T-helper 9 cell (primary cell): Measurements from ENCODE around the gene PRXL2B.

Experiments
- DNase-seq: peaks from one replicate; pipeline ENCODE4 v3.0.0-alpha.2; 2020

PRXL2B gene

DNA sequence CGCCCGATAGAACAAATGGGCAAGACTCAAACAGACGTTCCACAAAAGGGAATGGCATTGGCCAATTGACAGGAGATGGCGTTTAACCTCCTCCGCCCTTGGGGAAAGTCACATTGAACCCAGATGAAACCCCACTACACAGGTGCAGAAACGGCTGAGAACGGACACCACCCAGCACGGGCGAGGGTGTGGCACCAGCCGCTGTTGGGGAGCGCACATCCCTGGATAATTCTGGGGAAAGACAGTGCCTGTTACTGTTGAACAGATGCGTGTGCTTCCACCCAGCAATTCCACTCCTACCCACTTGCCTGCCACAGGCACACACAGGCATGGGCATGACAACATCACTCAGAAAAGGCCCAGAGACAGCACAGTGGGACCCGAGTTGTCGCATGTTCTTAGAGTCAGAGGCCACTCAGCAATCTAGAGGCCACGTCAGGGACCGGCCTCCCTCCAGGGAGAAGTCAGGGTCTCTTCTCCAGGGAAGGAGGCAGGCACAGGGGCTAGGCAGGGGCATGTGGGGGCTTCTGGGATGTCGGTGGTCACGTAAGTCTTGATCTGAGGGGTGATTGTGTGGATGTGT is 15.2 kb downstream of the PRXL2B start:
- DNase-seq: no peak

DNA sequence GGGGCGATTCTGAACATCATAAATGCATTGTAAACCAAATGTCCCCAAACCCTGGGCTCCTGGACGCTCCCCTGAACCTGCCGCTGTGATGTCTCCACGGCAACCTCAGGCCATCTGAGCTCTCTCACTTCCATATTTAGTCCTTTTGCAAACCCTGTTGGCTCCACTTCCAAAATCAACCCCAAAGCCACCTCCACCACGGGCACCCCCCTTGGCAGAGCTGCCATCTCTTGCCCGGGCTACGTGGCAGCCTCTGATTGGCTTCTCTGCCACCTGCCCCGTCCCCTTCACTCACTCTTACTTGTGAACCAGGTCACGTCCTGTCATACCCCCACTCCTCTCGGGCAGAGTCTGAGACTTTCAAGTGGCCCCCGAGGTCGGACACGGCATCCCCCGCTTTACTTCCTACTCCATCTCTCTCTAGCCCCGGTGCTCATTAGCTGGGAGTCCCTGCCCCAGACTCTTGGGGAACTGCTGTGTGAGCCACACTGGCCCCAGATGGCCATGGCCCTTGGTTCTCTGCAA is 15.8 kb downstream of the PRXL2B start:
- DNase-seq: no peak

DNA sequence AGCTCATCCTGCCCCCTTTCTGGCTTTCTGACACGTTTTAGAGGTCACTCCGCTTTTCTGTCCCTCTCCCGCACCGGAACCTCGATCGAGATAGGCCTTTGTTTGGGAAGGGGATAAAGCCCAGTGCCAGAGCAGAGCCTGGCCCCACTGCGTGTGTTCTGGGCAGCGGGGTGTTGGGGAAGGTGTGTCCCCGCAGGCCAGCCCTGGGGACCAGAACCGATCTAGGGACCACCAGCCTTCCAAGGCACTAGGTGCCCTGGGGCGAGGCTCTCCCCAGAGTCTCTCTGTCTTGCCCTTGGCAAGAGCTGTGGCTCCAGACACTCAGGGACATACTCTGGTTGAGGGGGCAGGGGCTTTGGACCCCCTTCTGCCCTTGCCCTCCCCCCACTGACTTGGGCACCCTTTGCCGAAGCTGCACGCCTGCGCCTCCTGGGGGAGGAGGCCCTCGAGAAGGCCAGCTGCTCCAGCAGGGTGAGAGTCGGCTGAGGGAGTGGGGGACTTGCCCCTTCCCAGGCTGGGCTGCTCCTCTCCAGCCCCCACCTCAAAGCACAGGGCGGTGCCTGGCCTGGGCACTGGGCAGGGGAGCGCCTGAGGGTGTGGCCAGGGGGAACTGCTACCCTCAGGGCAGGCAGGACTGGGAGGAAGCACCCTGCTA is 16.4 kb downstream of the PRXL2B start:
- no peak for DNase-seq

DNA sequence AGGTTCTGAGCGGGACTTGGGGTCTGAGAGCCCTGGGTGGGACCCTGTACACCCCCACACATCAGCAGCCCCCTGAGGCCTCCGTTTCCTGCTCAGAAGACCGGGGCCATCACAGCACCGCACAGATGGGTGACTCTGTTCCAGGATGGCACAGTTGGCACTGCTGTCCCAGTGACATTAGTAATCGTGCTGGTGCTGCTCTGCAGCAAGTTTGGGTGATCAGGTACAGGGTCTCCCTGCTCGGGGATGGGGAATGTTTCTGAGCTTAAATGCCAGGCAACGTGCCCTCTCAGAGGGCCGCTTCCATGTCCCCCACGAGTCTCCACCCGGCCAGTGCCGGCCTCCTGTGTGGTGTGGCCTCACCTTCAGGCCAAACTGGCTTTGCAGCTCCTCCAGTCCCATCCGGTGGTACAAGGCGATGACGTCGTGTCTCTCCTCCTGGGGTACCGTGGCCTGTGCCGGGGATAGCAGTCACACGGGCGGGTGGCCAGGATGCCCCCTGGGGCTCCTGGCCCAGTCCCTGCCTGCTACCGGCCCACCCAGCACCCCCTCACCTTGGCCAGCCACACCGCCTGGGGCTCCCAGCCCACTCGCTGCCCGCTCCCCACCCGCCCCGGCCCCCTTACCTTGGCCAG is 17.1 kb downstream of the PRXL2B start:
- DNase-seq: no peak

DNA sequence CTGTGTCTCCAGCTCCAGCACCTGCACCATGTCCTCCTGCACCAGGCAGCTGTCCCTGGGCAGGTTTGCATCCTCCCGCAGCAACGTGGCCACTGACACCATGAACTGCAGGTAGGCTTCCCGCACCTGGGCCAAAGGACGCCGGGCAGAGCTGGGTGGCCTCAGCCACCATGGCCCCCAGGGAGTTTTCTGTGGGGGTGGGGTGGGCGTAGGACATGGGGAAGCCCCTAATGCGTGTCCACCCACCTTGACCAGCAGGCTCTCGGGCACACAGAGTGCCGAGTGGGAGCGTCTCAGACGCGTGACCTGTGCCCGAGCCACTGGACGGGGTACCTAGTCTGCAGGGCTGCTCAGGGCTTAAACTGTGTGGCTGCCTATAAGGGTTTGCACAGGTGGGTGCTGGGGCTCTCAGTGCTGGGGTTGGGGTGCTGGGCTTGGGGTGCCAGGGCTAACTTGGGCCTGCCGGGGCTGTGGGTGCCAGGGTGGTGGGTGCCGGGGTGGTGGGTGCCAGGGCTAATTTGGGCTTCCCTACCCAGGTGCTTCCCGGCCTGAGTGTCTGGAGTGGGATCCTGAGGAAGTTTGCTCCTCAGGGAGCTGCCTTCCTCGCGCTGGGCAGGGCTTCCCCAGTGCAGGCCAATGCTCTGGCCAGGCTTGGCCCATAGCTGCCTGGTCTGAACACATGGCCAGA is 17.7 kb downstream of the PRXL2B start:
- no peak for DNase-seq

DNA sequence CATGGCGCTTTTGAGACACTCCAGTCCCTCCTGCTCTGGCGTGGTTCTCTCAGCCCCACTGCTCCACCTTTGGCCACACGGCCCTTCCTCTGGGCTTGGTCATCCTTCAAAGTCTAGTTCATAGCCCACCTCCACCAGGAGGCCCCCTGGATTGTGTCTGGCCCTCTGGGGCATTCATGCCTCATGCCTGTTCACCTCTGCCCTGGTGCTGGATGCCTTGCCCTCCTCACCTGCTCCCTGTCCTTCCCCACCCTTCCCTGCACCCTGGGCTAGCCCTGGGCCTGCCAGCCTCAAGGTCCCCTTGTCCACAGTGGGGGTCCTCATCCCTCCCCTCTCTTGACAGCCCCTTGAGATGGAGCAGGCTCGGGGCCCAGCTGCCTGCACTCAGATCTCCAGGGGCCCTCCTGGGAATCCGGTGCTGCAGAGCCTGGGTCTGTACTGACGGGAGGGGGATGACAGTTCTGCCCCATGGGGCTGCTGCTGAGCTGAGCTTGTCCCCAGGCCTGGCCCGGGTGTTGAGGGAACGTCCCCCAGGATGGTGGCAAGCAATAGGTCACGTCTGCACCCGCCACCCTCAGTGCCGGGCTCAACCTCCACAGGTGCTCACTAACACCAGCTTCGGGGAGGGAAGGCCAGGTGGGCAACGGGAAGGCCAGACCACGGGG is 18.4 kb downstream of the PRXL2B start:
- no peak for DNase-seq

DNA sequence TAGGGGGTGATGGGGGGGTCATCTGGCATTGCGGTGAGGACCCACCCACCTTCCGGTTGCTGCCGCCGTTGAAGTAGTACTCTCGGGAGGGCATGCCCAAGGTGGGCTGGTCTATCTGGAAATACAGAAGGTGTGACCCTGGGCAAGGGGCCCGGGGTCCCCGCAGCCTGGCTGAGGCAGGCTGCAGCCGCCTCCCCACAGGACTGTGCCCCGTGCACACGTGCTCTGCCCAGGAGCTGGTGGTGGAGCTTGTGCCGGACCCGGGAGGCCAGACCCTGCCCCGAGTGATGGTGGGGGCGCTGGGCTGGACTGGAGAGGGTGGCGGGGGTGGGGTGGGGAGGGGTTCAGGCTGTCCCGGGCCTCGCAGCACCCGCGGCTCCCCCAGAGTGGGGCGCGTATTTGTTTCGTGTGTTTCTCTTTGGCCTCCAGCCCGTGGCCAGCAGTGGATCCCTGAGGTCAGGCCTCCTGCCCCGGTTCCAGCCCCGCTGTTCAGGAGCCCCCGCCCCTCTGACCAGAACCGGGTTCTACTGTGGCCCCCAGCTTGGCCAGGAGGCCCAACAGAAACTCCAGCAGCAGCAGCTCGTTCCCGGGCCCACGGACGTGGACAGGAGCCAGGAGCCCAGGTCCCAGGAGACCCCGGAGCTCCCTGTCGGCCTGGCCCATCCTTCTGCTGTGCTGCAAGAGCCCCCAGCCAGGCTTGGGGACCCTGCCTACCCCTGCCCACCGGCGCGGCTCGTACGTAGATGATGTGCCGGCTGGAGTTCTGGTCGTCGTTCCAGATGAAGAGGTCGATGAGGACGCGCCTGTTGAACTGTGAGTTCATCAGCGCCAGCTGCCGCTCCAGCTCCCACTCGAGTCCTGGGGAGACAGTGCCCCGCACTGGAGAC is 19.2 kb downstream of the PRXL2B start:
- no peak for DNase-seq

DNA sequence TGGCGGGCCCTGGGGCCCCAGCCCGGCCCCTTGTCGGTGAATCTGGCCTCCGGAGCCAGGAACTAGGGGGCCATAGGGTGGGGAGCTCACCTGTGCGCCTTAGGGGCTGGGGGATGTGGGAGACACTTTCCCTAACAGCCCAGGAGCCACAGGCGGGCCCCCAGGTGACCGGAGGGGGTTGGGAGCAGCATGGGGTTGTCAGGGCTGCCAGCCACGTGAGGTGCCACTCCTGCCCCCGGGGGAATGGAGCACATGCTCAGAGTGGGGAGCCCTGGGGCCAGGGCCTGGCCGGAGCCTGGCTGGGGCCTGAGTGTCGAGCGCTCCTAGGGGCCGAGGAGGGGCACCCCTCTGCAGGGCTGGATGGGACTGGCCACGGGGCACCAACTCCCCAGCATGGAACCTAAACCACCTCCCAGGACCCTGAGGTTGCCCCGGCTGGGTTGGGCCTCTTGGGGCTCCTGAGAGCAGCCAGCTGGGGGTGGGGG is 19.9 kb downstream of the PRXL2B start:
- no peak for DNase-seq

DNA sequence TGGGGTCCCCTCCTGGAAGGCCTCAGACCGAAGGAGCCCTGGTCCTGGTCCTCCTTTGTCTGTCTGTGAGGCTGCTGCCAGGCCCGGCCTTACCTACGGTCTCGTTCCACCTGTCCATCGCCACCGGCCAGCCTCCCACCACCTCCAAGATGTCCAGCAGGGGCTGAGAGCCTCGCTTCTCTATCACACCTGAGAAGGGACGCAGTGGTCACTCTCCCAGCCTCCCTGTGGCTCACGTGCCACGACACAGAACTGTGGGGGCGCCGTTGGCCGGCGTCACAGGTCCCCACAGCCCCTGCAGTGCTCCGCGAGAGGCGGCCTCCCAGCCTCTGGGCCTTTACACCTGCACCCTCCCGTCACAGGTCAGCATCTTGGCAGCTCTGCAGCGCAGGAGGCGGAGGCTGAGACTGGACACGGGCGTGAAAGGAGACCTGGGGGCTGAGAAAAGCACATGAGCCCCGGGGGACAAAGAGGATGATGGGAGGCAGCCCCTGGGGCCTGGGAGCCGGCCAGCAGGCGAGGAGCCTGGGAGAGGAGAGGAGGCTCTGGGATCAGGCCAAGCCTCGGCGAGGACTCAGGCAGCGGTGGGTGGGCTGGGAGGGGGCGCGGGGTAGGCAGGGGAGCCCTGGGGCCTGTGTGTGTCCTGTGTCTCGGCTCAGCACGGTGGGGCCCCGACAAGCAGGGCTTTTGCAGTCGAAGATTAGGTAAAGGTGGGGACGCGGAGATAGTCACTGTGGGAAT is 20.5 kb downstream of the PRXL2B start:
- no peak for DNase-seq

DNA sequence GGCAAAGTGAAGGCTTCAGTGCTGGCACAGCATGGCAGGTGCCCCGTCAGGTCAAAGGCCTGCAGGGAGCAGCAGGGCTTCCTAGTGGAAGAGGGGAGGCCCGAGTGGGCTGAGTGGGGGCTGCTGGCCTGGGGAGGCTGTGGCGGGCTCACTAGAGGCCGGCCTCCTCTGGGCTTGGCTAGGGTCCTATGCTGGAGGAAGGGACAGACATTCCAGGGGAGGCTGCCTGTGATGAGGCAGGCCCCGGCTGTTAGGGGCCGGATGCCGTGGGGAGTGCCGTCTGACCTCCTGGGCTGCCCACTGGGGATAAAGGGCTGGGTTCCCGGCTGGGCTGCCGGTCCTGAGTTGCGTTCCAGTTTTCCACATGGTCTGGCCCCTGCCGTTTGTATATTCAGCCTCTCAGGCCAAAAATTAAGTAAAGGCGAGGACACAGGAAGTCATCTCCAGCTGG is 21.1 kb downstream of the PRXL2B start:
- no peak for DNase-seq

DNA sequence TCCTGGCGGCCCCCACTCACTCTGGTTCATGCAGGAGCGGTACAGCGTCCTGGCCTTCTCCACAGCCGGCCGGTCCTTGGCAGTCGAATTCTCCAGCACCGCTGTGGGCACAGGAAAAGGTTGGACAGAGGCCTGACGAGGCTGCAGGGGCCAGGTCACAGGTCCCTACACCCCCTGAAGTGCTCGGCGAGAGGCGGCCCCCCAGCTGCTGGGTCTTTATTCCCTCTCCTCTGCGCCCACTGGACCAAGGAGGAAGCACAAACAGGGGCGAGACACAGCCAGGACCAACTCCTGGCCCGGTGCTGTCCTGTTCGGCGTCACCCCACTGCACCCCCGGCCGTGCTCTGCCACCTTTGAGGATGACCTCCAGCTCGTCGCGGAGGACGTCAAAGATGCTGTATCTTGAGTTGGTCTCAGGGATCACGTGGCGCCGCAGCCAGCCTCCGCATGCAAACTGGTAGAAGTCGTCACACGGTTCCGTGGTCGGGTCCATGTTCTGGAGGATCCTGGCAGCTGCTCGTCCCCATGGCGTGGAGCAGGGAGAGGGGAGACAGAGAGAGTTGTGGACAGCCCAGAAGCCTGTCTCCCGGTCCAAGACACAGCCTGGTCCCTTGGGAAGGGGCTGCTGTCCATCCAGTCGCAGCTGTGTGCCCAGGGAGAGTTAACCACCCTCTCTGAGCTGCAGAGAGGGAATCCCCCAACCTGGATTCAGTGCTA is 22.9 kb downstream of the PRXL2B start:
- no peak for DNase-seq

DNA sequence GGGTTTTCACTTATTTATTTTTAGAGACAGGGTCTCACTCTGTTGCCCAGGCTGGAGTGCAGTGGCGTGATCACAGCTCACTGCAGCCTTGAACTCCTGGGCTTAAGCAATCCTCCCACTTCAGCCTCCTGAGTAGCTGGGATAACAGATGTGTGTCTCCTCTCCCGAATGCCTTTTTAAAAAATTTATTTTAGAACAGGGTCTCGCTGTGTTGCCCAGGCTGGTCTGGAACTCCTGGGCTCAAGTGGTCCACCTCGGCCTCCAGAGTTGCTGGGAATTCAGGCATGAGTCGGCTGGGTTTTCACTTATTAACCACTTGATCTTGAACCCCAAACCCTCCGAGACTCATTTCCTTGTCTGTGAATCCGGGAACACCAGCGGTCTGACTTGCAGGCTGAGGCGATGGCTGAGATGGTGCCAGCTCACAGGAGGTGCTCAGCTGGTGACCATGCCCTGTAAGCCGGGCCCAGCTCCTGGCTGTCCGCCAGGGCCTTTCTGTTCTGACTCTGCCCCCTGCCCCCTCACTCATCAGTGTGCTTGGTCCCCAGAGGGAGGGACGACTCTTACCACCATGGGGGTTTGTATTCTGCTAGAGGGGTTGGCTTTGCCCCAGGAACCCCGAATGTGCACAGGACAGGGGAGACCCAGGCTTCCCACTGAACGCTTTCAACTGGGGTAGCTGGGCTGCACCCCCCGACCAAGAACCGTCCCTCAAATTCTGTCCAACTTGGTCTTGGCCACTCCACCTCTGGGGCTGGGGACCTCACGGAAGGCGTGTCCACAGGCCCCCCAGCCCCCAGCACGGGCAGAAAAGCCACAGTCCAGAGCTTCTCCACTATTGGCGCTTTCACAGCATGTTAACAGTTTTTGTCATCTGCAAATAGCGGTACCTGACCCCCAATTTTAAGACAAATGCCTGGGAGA is 23.7 kb downstream of the PRXL2B start:
- no peak for DNase-seq

DNA sequence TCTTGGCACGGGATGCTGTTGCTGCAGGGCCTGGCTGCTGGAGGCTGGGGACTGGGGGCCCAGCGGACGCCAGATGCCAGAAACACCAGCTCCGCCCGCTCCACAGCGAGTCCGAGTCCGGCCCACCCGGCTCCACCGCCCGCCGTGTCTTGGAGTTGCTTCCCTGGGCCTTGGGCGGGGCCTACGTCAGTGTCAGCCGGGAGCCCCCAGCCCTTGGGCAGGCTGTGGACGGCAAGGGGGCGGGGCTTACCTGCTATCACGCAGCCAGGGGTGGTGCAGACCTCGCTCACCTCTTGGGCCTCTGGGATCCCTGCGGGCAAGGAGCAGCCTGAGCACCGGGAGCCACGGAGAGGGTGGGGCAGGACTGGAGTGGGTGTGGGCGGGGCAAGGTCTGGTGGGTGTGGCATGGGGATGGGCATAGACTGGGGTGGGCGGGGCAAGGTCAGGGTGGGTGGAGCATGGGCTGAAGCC is 24.5 kb downstream of the PRXL2B start:
- DNase-seq: no peak

DNA sequence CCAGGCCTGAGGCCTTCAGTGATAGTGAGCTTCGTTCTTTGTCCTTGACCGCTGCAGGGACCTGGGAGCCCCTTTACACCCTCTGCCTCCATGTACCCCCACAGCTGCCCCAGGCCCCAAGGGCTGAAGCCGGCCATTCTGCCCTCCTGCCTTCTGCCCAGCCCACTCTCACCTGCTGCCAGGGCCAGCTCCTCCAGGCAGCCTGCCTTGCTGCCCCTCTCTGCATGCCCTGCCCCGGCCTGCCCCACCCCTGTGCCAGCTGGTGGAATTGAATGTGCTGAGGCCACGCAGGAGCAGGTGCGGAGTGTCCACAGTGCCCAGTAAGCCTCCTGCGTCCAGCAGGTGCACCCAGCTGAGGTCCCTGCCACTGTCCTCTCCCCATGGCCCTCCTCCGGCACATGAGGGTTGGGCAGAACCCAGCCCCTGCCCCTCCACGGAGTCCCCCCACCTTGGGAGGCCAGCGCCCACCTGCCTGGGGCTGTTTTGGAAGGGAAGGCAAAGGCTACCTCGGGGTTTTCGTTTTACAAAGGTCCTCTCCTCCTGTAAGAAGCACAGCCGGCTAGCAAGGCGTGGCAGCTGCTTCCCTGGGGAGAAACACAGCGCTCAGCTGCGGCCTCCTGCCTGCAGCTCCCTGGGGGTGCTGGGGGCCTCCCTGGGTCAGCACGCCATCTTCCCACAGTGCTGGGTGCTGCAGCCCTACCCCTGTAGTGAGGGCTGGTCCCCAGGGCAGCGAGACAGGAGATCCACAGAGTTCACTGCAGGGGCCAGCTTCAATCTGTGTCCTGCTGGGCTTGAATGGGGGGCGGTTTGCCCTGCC is 25.3 kb downstream of the PRXL2B start:
- no peak for DNase-seq

DNA sequence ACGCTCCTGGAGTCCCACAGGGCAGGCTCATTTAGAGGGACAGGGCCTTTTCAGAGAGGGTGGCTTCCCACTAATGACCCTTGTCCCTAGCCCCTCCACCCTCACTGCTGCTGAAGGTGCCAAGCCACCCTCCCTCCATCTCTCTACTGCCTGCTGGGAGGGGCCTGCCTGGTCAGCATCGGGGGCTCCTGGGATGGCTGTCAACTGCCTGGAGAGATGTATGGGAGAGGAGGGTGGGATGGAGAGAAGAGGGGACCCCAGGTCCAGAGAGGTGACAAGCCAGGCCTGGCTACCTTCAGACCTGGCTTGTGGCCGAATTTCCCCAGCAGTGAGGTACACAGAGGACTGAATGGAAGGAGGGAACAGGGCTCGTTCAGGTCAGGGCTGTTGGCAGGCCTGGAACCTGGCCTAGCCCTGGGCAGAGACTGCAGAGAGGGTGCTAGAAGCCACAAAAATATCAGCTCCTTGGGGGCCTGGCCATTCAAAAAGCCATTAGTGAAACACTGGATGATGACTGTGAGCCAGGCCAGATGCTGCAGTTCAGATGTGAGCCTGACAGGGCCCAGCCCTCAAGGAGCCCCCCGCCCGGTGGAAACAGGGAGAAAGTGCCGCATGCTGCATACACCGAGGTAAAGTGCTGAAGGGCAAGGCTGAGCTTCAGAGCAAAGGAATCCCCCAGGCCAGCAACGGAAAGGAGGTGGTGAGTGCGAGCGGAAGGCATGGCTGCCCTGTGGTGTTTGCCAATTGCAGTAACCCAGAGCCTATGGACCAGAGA is 26.2 kb downstream of the PRXL2B start:
- DNase-seq: no peak

DNA sequence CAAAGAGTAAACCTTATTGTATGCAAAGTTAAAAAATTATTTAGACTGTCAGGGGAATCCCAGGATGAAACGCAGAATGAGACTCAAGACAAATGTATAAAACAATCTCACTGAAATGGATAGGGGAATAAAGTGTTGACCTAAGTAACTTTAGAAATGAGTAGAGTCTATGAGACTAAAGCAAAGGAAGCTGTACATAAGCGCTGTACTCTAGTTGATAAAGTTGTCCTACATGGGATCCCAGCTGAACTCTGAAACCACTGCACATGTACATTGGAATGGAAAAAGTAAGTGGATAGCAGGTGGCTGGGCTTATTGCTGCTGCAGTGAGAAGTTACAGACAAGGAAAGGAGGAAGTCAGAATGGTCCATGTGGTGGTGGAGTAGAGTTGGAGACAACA is 27.6 kb downstream of the PRXL2B start:
- no peak for DNase-seq

DNA sequence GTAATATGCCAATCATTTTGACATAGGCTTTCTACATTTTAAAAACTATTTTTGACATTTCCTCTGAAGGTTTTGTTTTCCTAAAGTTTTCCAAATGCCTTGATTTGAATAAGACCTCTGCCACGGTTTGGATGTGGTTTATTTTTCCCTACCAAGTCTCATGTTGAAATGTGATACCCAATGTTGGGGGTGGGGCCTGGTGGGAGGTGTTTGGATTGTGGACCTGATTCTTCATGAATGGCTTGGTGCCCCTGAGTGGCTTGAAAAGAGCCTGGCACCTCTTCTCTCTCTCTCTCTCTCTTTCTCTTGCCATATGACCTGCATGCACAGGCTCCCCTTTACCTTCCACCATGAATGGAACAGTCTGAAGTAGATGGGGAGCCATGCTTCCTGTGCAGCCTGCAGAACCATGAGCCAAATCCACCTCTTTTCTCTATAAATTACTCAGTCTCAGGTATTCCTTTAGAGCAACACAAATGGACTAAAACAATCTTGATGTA is 31.4 kb downstream of the PRXL2B start:
- no peak for DNase-seq
